Spinal cord (tissue), 10 donors: Measurements from ENCODE around the gene LEF1. TPM values are rescaled to one million over a fixed set of nuclear protein-coding genes. Genes with fewer than 3 reads are reported as not detected.

Source experiments
- DNase-seq, 6 donors: peaks; one replicate each; pipeline versions ENCODE4 v3.0.0 to v3.0.0-alpha.2; 2013 to 2015; ENCODE audit warnings: low spot score in 6 of 6, low read depth in 4 of 6
- H3K27ac ChIP-seq: one replicate; pipeline ENCODE4 v1.5.1; 2013; ENCODE audit warnings: low read depth, low read length, control low read depth
- H3K27me3 ChIP-seq: one replicate; pipeline ENCODE4 v1.6.1; 2013; ENCODE audit warnings: low read length; ENCODE audit not compliant: control insufficient read depth, insufficient read depth
- H3K36me3 ChIP-seq: one replicate; pipeline ENCODE4 v1.6.1; 2013; ENCODE audit warnings: low read length; ENCODE audit not compliant: control insufficient read depth, insufficient read depth
- H3K4me1 ChIP-seq: one replicate; pipeline ENCODE4 v1.6.1; 2013; ENCODE audit warnings: low read length; ENCODE audit not compliant: control insufficient read depth, insufficient read depth
- H3K4me3 ChIP-seq: one replicate; pipeline ENCODE4 v1.5.1; 2013; ENCODE audit warnings: low read depth, low read length, control low read depth
- H3K9me3 ChIP-seq: one replicate; pipeline ENCODE4 v1.6.1; 2013; ENCODE audit warnings: low read length; ENCODE audit not compliant: control insufficient read depth, insufficient read depth
- whole genome bisulfite sequencing: methylation state at CpG from one replicate; pipeline ENCODE4 v1.1.5; 2013; ENCODE audit warnings: missing lambda C conversion rate; ENCODE audit not compliant: insufficient coverage; 5-methylcytosine and 5-hydroxymethylcytosine counted together
- polyA plus RNA-seq, 2 donors: library from polyadenylated mRNA; unstranded; fragments of 120-200 nt; gene quantifications; one replicate each; pipeline ENCODE4 v1.2.1, GENCODE V29; 2013; ENCODE audit not compliant: insufficient read length in 2 of 2
- total RNA-seq, 2 donors: library from RNA; depleted of rRNA in 1 of 2; stranded (reverse); fragments of 120-200 nt in 1 of 2; fragments of >200 nt in 1 of 2; gene quantifications; one replicate each; pipeline versions ENCODE4 v1.2.3 to v1.2.4, GENCODE V29; 2013 to 2014
- donor health status: healthy.

LEF1 gene
- total and polyA plus RNA-seq, 4 donors, result 18.3 to 50.5 (median 27.9) TPM

GRCh38 chr4:108107729-108108382 lies 60.9 kb downstream of the LEF1 start:
- Histone ChIP-seq H3K27ac (no peak overlapping the region), H3K36me3 (no peaks in the 10 kb centered on the region), H3K9me3 (no peaks in the 10 kb centered on the region), H3K27me3 (no peaks in the 10 kb centered on the region), H3K4me3 (no peak overlapping the region), H3K4me1 (no peaks in the 10 kb centered on the region)
- DNase-seq, result no peak
- WGBS, result 87% methylated on average over 2 of the region's 6 CpGs

GRCh38 chr4:108107101-108107500 lies 61.6 kb downstream of the LEF1 start:
- 8% methylated on average over 2 of the region's 4 CpGs for WGBS
- Histone ChIP-seq H3K9me3 (no peaks in the 10 kb centered on the region), H3K4me1 (no peaks in the 10 kb centered on the region), H3K4me3 (no peak overlapping the region), H3K27ac (no peak overlapping the region), H3K27me3 (no peaks in the 10 kb centered on the region), H3K36me3 (no peaks in the 10 kb centered on the region)
- no peak for DNase-seq

DNA sequence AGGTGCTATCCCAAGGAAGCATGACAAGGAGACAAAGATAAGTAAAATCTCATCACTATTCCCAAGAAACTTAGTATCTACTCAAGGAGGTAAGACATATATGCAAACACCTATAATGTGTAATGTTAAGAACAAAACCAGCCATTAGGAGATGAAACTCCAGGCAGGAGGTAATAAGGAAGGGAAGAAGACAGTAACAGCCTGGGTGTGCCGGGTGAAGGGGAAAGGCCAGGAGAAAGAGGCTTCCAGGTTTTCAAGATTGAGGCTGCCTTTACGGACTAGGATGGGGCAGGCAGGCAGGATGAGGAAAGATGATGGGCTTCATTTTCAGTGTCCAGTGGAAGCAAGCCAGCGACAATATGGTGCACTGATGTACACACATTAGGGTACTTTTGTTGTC lies 62.5 kb downstream of the LEF1 start:
- no peak for DNase-seq
- no peaks in the 10 kb centered on the region for H3K36me3 ChIP-seq
- H3K27me3 ChIP-seq, result no peaks in the 10 kb centered on the region
- 100% methylated on average over 3 of the region's 3 CpGs for WGBS
- H3K4me1 ChIP-seq, result no peaks in the 10 kb centered on the region
- H3K27ac ChIP-seq, result no peak overlapping the region
- H3K4me3 ChIP-seq, result no peak overlapping the region
- no peaks in the 10 kb centered on the region for H3K9me3 ChIP-seq

- no peak for DNase-seq
These were observed 65.5 kb downstream of the LEF1 start for GRCh38 chr4:108103099-108103862.

GRCh38 chr4:108100827-108101226 lies 67.9 kb downstream of the LEF1 start:
- Histone ChIP-seq H3K4me3 (no peak overlapping the region), H3K9me3 (no peaks in the 10 kb centered on the region), H3K36me3 (no peaks in the 10 kb centered on the region), H3K27me3 (no peaks in the 10 kb centered on the region), H3K27ac (no peak overlapping the region), H3K4me1 (no peaks in the 10 kb centered on the region)
- no peak for DNase-seq
- no CpG with 5 or more reads among the region's 1 CpG for WGBS

More at GRCh38 chr4:108103099-108103862, 65.5 kb downstream of the LEF1 start:
- Histone ChIP-seq H3K27ac (no peak overlapping the region), H3K36me3 (no peaks in the 10 kb centered on the region), H3K9me3 (no peaks in the 10 kb centered on the region), H3K27me3 (no peaks in the 10 kb centered on the region), H3K4me1 (no peaks in the 10 kb centered on the region), H3K4me3 (no peak overlapping the region)
- WGBS, result no CpG with 5 or more reads among the region's 5 CpGs

DNA sequence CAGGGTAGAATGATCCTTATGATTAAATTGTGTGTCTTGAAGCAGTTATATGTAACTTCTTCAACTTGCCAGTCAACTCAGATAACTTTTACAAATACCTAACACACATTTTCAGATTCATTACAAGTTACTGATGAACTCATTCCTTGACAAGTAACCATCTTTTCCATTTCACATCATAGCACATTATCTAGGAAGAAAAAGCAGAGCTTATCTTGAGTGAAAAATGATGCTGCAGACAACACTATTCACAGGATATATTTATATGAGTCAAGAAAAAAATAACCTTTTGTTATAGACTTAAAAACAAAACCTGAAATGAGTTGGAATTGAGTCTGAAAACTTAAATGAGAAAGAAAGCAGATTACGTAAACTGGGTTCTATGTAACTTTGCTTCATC lies 68.9 kb downstream of the LEF1 start:
- WGBS, result no CpG with 5 or more reads among the region's 1 CpG
- Histone ChIP-seq H3K9me3 (no peaks in the 10 kb centered on the region), H3K4me1 (no peaks in the 10 kb centered on the region), H3K27me3 (no peaks in the 10 kb centered on the region), H3K27ac (no peak overlapping the region), H3K4me3 (no peak overlapping the region), H3K36me3 (no peaks in the 10 kb centered on the region)
- DNase-seq, result no peak

DNA sequence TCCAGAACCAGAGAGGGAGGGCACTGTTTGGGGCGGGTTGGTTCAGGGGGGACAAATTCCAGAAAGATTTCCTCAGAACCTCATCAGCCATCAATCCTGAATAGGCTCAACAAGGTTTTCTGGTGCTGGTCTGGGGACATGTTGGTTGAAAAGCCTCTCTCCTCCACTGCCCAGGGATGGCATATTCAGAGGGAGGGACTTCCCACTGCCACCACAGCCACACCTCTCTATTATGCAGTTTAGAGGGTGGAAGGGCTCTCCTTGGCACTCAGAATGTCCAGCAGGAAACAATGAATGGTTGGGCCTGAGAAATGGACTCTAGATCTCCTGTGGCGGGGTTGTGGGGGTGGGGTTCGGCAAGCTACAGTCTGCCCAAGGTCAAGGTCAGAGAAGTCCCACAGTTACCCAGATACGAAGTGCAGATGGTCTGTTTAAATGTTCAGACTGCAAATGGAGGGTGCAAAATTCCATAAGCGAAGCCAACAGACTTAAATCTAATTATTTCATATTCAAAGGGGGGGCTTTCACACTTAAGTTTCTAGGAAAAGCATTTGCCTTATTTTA lies 70.7 kb downstream of the LEF1 start:
- Histone ChIP-seq H3K4me1 (no peaks in the 10 kb centered on the region), H3K4me3 (no peak overlapping the region), H3K27ac (no peak overlapping the region), H3K27me3 (no peaks in the 10 kb centered on the region), H3K36me3 (no peaks in the 10 kb centered on the region), H3K9me3 (no peaks in the 10 kb centered on the region)
- WGBS, result no CpG with 5 or more reads among the region's 5 CpGs
- DNase-seq, result no peak

DNA sequence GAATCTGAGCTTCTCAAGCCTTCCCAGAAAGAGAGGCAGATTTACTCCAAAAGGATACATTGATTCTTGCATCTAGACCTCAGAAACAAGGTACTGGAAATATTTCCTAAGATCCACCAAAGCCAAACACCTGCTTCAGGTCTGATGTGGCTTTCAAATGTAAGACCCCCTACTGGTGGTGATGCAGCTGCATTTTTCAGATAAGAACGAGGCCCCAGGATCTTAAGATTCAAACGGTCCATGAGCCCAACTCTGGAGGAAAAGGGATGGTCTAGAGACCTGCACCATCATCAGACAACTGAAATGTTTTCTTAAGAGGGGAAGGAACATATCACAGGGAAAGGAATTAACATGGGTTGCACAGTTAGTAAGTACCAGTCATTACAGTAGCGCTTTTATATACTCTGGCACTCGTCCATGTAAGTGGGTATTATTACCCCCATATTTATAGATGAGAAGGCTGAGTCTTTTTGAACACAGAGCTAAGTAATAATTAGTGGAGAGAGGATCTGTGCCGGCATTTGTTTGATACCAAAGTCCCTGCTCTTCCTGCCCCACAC lies 73.7 kb downstream of the LEF1 start:
- DNase-seq, result no peak
- no peaks in the 10 kb centered on the region for H3K9me3 ChIP-seq
- H3K27me3 ChIP-seq, result no peaks in the 10 kb centered on the region
- WGBS, result 75% methylated on average over 1 of the region's 5 CpGs
- no peak overlapping the region for H3K27ac ChIP-seq
- no peak overlapping the region for H3K4me3 ChIP-seq
- no peaks in the 10 kb centered on the region for H3K4me1 ChIP-seq
- no peaks in the 10 kb centered on the region for H3K36me3 ChIP-seq

DNA sequence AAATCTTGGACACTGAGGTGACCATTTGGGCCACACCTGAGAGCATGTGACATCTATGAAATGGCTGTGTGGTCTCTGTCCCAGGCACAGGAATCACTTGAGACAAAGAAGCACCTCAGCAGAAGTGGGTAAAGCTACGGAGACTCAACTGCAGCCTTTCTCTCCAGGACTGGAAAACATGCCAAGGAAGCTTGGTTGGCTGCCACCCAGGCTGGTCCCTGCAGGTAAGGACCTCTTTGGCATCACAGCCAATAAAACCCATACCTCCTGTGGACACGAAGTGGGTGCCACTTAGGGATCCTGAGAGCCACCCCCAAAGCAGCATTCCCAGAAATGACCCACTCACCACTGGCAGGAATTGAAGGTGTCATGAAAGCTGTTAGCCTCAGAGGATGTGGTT lies 74.6 kb downstream of the LEF1 start:
- H3K27me3 ChIP-seq, result no peaks in the 10 kb centered on the region
- WGBS, result 75% methylated on average over 1 of the region's 2 CpGs
- H3K4me3 ChIP-seq, result no peak overlapping the region
- no peak overlapping the region for H3K27ac ChIP-seq
- H3K9me3 ChIP-seq, result no peaks in the 10 kb centered on the region
- H3K36me3 ChIP-seq, result no peaks in the 10 kb centered on the region
- no peak for DNase-seq
- no peaks in the 10 kb centered on the region for H3K4me1 ChIP-seq
